Measurements from ENCODE around the gene ALOXE3.

The ALOXE3 gene

GRCh38 chr17:8123695-8124349 lies 5.5 kb upstream of the ALOXE3 start, which contains the start of gene HES7:
HES7 (minus strand) TSS chr17:8124106; CDS start chr17:8124084, 22 bp downstream.
- TF ChIP-seq BACH2 (CRISPR knock-in tag; IDR thresholded peaks at IDR 0.05; ENCODE audit: borderline replicate concordance): no peak
- TF ChIP-seq PATZ1 (CRISPR knock-in tag; IDR thresholded peaks at IDR 0.05; ENCODE audit: borderline replicate concordance): no peak
- no peak for TF ChIP-seq RARB (CRISPR knock-in tag; IDR thresholded peaks at IDR 0.05)
- no peak for TF ChIP-seq CSRNP3 (CRISPR knock-in tag; IDR thresholded peaks at IDR 0.05)
- no peak for TF ChIP-seq ZC3H10 (CRISPR knock-in tag; IDR thresholded peaks at IDR 0.05)
- no peak for TF ChIP-seq OSR1 (CRISPR knock-in tag; IDR thresholded peaks at IDR 0.05)
- no peak for TF ChIP-seq ESRRG (CRISPR knock-in tag; IDR thresholded peaks at IDR 0.05)
- TF ChIP-seq SNAI2 (CRISPR knock-in tag; IDR thresholded peaks at IDR 0.05): no peak
- ATAC-seq: no peak

GRCh38 chr17:8122924-8123694 lies 4.8 kb upstream of the ALOXE3 start:
- no peak for ATAC-seq
- TF ChIP-seq TOX (CRISPR knock-in tag; IDR thresholded peaks at IDR 0.05; ENCODE audit: borderline replicate concordance) (no peak), PATZ1 (CRISPR knock-in tag; IDR thresholded peaks at IDR 0.05; ENCODE audit: borderline replicate concordance) (no peak), ZNF8 (CRISPR knock-in tag; IDR thresholded peaks at IDR 0.05) (no peak), ARNTL (CRISPR knock-in tag; IDR thresholded peaks at IDR 0.05; ENCODE audit: borderline replicate concordance, low read depth) (no peak), POU6F1 (CRISPR knock-in tag; IDR thresholded peaks at IDR 0.05; ENCODE audit: borderline replicate concordance, low read depth) (no peak), CSRNP3 (CRISPR knock-in tag; IDR thresholded peaks at IDR 0.05) (no peak), RARB (CRISPR knock-in tag; IDR thresholded peaks at IDR 0.05) (no peak), ZC3H10 (CRISPR knock-in tag; IDR thresholded peaks at IDR 0.05) (no peak), CSDC2 (CRISPR knock-in tag; IDR thresholded peaks at IDR 0.05) (no peak), SNAI2 (CRISPR knock-in tag; IDR thresholded peaks at IDR 0.05) (no peak), ZNF70 (CRISPR knock-in tag; IDR thresholded peaks at IDR 0.05) (no peak), BACH2 (CRISPR knock-in tag; IDR thresholded peaks at IDR 0.05; ENCODE audit: borderline replicate concordance) (no peak), TCF4 (CRISPR knock-in tag; IDR thresholded peaks at IDR 0.05; ENCODE audit: borderline replicate concordance) (no peak), ISL1 (CRISPR knock-in tag; IDR thresholded peaks at IDR 0.05) (no peak), GLIS3 (CRISPR knock-in tag; IDR thresholded peaks at IDR 0.05) (no peak), OSR1 (CRISPR knock-in tag; IDR thresholded peaks at IDR 0.05) (no peak), PPARA (CRISPR knock-in tag; IDR thresholded peaks at IDR 0.05; ENCODE audit: borderline replicate concordance) (no peak), CREB5 (CRISPR knock-in tag; IDR thresholded peaks at IDR 0.05; ENCODE audit: low read depth) (no peak)

All from SK-N-SH treated with all-trans-retinoic acid at 6 μM for 48 hours (cell line).